Measurements from ENCODE around the gene RRP12. TPM values are rescaled to one million over a fixed set of nuclear protein-coding genes. Genes with fewer than 3 reads are reported as not detected.

The RRP12 gene
- polyA plus RNA-seq, 1 experiment = 10.6 TPM

- Histone ChIP-seq H3K27me3 (ENCODE audit: control insufficient read depth, insufficient read depth, low read length) (no peaks in the 10 kb centered on the region), H3K9me3 (ENCODE audit: control insufficient read depth, insufficient read depth, low read length) (no peaks in the 10 kb centered on the region), H3K27ac (ENCODE audit: low read depth, low read length) (no peak overlapping the region), H3K4me3 (ENCODE audit: low read depth, low read length) (no peak overlapping the region)
- TF ChIP-seq CTCF (IDR thresholded peaks at IDR 0.05; ENCODE audit: low read depth, low read length) = no peak
- ChIA-PET POLR2A (no interaction called here), CTCF (interaction anchor here (0.6 kb wide), 1 partner anchor 304 kb away, joined by 4 read pairs; no protein-coding TSS in a partner anchor)
- DNase-seq (ENCODE audit: low read depth, low spot score) = no peak
Measured at GRCh38 chr10:97362310-97363033, 38.7 kb downstream of the RRP12 start.

DNA sequence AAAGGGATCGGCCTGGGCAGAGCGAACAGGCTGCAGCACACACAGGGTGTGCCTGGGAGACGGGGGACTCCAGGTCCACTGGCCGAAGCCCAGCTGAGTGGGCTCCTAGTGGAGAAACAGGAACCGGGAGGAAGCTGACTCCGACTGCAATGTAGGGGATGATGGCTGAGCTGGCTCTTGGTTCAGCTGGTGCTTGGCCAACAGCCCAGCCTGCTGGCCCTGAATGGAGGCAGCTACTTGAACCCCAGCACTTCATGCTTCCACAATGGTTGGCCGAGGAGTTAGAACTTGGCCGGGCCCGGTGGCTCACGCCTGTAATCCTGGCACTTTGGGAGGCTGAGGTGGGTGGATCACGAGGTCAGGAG is 39.6 kb downstream of the RRP12 start:
- no peak overlapping the region for H3K27ac ChIP-seq (ENCODE audit: low read depth, low read length)
- POLR2A ChIA-PET = no interaction called here
- no peak for TF ChIP-seq CTCF (IDR thresholded peaks at IDR 0.05; ENCODE audit: low read depth, low read length)
- DNase-seq (ENCODE audit: low read depth, low spot score) = no peak
- no peak overlapping the region for H3K4me3 ChIP-seq (ENCODE audit: low read depth, low read length)
- CTCF ChIA-PET = no interaction called here
- no peaks in the 10 kb centered on the region for H3K27me3 ChIP-seq (ENCODE audit: control insufficient read depth, insufficient read depth, low read length)
- H3K9me3 ChIP-seq (ENCODE audit: control insufficient read depth, insufficient read depth, low read length) = no peaks in the 10 kb centered on the region

- Histone ChIP-seq H3K4me3 (ENCODE audit: low read depth, low read length) (no peak overlapping the region), H3K27me3 (ENCODE audit: control insufficient read depth, insufficient read depth, low read length) (no peaks in the 10 kb centered on the region), H3K9me3 (ENCODE audit: control insufficient read depth, insufficient read depth, low read length) (no peaks in the 10 kb centered on the region), H3K27ac (ENCODE audit: low read depth, low read length) (no peak overlapping the region)
- DNase-seq (ENCODE audit: low read depth, low spot score) = no peak
- POLR2A ChIA-PET = no interaction called here
- no peak for TF ChIP-seq CTCF (IDR thresholded peaks at IDR 0.05; ENCODE audit: low read depth, low read length)
- CTCF ChIA-PET = interaction anchor here (2.3 kb wide), 1 partner anchor 82 kb away, joined by 6 read pairs; no protein-coding TSS in a partner anchor
Measured at GRCh38 chr10:97360705-97361536, 40.2 kb downstream of the RRP12 start.

- no peak for DNase-seq (ENCODE audit: low read depth, low spot score)
- CTCF ChIA-PET = interaction anchor here (2.3 kb wide), 1 partner anchor 80 kb away, joined by 6 read pairs; no protein-coding TSS in a partner anchor
- Histone ChIP-seq H3K27me3 (ENCODE audit: control insufficient read depth, insufficient read depth, low read length) (no peaks in the 10 kb centered on the region), H3K27ac (ENCODE audit: low read depth, low read length) (no peak overlapping the region), H3K4me3 (ENCODE audit: low read depth, low read length) (no peak overlapping the region), H3K9me3 (ENCODE audit: control insufficient read depth, insufficient read depth, low read length) (no peaks in the 10 kb centered on the region)
- no peak for TF ChIP-seq CTCF (IDR thresholded peaks at IDR 0.05; ENCODE audit: low read depth, low read length)
- POLR2A ChIA-PET = interaction anchor here (0.5 to 0.6 kb wide), 2 partner anchors 35 to 319 kb away, joined by 4 to 6 read pairs; no protein-coding TSS in a partner anchor
Measured at GRCh38 chr10:97358781-97359180, 42.4 kb downstream of the RRP12 start.

DNA sequence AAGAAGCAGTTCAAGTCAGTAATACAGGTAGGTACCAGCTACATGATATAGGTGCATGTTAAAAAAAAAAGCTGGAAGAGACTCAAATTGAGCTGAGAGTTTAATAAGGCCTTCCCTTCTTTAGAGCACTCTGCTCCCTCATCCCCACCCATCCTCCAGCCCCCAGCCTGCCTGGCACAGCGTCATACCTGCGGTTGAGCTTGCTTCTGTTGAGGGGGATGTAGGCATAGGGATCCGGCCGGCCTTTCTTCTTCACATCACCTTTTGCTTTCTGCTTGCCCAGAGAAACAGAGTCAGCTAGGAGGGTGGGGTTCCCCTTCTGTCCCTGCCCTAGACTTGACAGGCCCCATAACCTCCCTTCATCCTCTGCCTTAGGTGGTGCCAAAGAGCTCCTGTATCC is 42.8 kb downstream of the RRP12 start:
- H3K27me3 ChIP-seq (ENCODE audit: control insufficient read depth, insufficient read depth, low read length) = no peaks in the 10 kb centered on the region
- ChIA-PET CTCF (interaction anchor here (2.3 kb wide), 1 partner anchor 79 kb away, joined by 6 read pairs; no protein-coding TSS in a partner anchor), POLR2A (interaction anchor here (0.5 to 0.6 kb wide), 3 partner anchors 17 to 320 kb away, joined by 4 to 9 read pairs (median 6); no protein-coding TSS in a partner anchor)
- no peaks in the 10 kb centered on the region for H3K9me3 ChIP-seq (ENCODE audit: control insufficient read depth, insufficient read depth, low read length)
- no peak for TF ChIP-seq CTCF (IDR thresholded peaks at IDR 0.05; ENCODE audit: low read depth, low read length)
- no peak overlapping the region for H3K4me3 ChIP-seq (ENCODE audit: low read depth, low read length)
- no peak for DNase-seq (ENCODE audit: low read depth, low spot score)
- H3K27ac ChIP-seq (ENCODE audit: low read depth, low read length) = no peak overlapping the region

All from AG04450 (cell line).